ENCODE measurements around the gene TDG. TPM values are rescaled to one million over a fixed set of nuclear protein-coding genes. Genes with fewer than 3 reads are reported as not detected.

TDG gene
- polyA plus RNA-seq (ENCODE audit: low read depth in 6 of 6): 10 to 100 TPM; 19.3 to 27.1 (median 21.1) TPM

DNA sequence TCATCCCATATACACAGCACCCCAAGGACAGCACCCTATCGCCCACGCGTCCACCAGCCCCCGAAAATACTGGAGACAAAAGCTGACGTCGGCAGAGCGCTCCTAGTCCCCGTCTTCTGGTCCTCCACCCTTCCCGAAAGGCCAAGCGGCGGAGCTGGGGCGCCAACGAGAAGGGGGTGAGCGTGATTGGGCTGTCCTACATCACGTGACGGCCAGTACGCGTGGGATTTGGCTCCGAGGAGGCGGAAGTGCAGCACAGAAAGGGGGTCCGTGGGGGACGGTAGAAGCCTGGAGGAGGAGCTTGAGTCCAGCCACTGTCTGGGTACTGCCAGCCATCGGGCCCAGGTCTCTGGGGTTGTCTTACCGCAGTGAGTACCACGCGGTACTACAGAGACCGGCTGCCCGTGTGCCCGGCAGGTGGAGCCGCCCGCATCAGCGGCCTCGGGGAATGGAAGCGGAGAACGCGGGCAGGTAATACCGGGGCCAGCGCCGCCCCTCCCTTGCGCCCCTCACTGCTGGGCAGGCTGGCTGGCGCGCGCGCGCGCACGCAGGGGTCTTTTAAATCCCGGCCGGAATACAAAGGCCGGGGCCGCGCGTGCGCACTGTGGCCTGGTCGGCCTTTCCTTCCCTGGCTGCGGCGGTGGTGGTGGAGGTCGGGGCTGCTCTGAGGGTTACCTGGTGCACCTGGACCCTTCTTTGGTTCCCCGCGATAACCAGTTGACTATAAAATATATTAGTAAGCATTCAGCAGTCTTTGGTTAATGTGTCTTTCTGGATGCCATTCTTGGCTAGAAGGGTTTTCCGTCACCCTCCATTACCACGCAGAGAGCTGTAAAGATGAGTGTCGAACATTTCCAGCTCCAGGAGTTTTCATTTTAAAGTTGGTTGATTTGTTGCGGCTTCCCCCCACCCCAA, at the start of gene TDG:
TSS of gene TDG (plus strand) at position 283 of the 915 bp plus-strand sequence. CDS start at position 449, 166 bp downstream.
- no peaks in the 10 kb centered on the region for H3K9me3 Mint-ChIP-seq
- no peaks in the 10 kb centered on the region for H3K27me3 Mint-ChIP-seq
- DNase-seq: peak; percentile 97
- peaks cover 36 to 40% (median 39%) of the 10 kb centered on the region in 3 donors for H3K4me1 Mint-ChIP-seq
- peak within 1 kb of the TSS; percentile 87 to 99 (median 96) for H3K4me3 Mint-ChIP-seq
- ATAC-seq (ENCODE audit: low read depth in 2 of 2): peak; percentile 93 to 94
- H3K36me3 Mint-ChIP-seq: no peaks in the 10 kb centered on the region
- peak within 1 kb of the TSS; percentile 98 to 99 (median 98) for H3K27ac Mint-ChIP-seq

DNA sequence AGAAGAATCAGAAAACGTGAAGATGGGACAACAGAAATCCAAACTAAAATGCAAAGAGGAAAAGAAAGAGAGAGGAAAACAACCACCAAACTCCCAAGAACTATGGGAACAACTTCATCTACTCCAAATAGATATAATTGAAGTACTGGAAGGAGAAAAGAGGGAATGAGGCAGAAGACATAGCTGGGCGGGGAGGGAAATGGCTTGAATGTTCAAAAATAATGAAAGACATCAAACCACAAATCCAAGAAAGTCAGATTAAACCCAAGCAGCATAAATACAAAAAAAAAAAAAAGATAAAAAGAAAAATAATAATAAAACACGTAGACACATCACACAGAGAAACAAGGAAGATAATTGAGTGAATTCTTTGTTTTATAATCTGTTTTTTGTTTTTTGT, 47.8 kb upstream of the TDG start:
- Mint-ChIP-seq H3K4me3 (no peak overlapping the region), H3K36me3 (peaks cover 6 to 8% of the 10 kb centered on the region in 2 donors), H3K27me3 (peaks cover 0 to 5% (median 0%) of the 10 kb centered on the region in 3 donors)

DNA sequence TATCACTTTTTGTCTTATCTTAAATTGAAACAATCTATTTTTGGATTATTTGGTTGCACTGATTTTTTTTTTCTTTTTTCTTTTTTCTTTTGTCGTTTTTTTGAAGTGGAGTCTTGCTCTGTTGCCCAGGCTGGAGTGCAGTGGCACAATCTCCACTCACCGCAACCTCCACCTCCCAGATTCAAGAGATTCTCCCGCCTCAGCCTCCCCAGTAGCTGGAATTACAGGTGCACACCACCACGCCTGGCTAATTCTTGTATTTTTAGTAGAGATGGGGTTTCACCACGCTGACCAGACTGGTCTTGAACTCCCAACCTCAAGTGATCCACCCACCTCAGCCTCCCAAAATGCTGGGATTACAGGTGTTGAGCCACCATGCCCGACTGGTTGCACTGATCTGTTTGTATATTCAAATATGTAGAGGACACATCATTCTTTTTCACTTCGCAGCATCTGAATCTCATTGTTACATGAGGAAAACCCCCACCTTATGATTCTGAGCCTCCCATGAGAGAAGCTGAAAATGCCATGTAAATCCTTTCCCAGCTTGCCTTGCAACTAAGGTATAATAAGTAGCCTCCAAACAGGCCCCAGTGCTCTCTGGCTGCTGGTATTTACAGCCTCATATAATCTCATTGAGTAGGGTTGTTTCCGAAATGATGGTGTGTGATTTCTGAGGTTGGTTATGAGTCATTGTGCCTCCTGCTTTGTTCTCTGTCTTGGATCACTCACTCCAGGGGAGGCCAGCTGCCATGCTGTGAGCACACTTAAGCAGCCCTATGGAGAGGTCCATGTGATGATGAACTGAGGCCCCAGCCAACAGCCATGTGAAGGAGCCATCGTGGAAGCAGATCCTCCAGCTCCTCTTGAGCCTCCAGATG, 40.7 kb upstream of the TDG start:
- Mint-ChIP-seq H3K27me3 (no peaks in the 10 kb centered on the region), H3K4me3 (no peak overlapping the region), H3K9me3 (peaks cover 0 to under 1% (median 0%) of the 10 kb centered on the region in 7 donors), H3K4me1 (peaks cover 13 to 18% (median 15%) of the 10 kb centered on the region in 3 donors), H3K27ac (peak overlapping the region in 4 of 6 donors; percentile 33 to 83 (median 64)), H3K36me3 (no peaks in the 10 kb centered on the region)
- no peak for DNase-seq
- ATAC-seq (ENCODE audit: low read depth in 2 of 2): no peak

More for the DNA sequence above, 47.8 kb upstream of the TDG start:
- no peak for ATAC-seq (ENCODE audit: low read depth in 2 of 2)
- Mint-ChIP-seq H3K4me1 (no peaks in the 10 kb centered on the region), H3K9me3 (peaks cover 3 to 8% (median 4%) of the 10 kb centered on the region in 7 donors), H3K27ac (no peak overlapping the region)
- no peak for DNase-seq

DNA sequence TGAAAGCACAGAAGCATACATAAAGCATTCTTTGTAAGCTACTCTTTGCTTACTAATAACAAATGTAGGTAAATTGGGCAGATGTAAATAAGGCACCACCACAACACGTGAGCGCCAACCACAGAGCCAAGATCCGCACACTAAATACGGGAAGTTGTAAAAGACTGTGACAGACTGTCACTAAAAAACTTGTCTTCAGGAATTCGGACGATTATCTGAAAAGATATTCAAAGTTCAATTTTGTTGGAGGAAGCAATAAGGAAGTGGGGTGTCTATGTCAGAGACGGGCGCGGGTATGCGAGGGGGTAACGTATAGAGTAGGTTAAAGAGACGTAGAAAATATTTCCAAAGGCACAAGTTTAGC, 37.0 kb upstream of the TDG start:
- peaks cover 41 to 47% (median 41%) of the 10 kb centered on the region in 3 donors for H3K4me1 Mint-ChIP-seq
- ATAC-seq (ENCODE audit: low read depth in 2 of 2): peak; percentile 25 to 26
- peak; percentile 84 for DNase-seq
- peaks cover 0 to 3% (median 0%) of the 10 kb centered on the region in 7 donors for H3K9me3 Mint-ChIP-seq
- peak overlapping the region; percentile 88 to 99 (median 94) for H3K4me3 Mint-ChIP-seq
- no peaks in the 10 kb centered on the region for H3K36me3 Mint-ChIP-seq
- H3K27me3 Mint-ChIP-seq: no peaks in the 10 kb centered on the region
- H3K27ac Mint-ChIP-seq: peak overlapping the region; percentile 99 to 100 (median 100)

DNA sequence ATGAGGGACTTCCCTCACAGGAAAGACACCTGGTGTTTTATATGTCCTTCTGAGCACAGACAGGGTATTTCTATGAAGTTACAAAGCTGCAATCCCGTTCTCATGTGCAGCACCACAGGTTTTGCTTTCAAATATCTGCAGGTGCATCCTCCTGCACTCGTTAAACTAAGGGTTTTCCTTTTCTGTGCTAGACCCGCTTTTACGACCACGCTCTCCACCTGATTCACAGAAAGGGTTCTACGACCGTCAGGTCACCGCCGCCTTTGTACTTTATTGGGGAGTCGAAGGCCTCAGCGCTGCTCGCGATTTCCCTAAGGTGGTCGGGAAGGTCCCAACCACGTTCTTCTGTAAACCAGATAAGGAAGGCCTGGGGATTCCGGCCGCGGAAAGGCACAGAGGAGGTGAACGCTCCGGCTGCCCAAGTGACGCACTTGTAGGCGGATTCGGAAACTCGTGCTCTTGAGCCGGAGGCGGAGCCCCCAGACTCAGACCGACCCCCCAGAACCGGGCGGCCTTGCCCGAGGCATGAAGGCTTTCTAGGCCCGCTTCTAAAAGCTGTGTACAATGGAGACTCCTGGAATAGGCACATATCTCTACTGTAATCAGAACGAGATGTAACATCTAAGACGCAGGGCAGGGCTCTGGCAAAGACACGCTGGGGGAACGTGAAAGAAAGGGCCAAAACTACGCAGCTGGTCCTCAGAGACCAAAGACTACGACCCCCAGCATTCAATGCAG, 36.5 kb upstream of the TDG start:
- ATAC-seq (ENCODE audit: low read depth in 2 of 2): peak; percentile 46 to 49
- Mint-ChIP-seq H3K27me3 (no peaks in the 10 kb centered on the region), H3K9me3 (peaks cover 0 to 3% (median 0%) of the 10 kb centered on the region in 7 donors), H3K4me3 (peak overlapping the region; percentile 88 to 99 (median 94)), H3K27ac (peak overlapping the region; percentile 99 to 100 (median 100)), H3K4me1 (peaks cover 41 to 49% (median 42%) of the 10 kb centered on the region in 3 donors), H3K36me3 (no peaks in the 10 kb centered on the region)
- DNase-seq: peak; percentile 92

DNA sequence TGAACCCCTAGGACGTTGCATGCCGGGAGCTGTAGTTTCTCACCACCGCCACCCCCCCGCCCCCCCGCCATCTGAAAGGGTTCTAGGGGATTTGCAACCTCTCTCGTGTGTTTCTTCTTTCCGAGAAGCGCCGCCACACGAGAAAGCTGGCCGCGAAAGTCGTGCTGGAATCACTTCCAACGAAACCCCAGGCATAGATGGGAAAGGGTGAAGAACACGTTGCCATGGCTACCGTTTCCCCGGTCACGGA, 36.0 kb upstream of the TDG start:
- peak overlapping the region; percentile 99 to 100 (median 100) for H3K27ac Mint-ChIP-seq
- peaks cover 45 to 54% (median 46%) of the 10 kb centered on the region in 3 donors for H3K4me1 Mint-ChIP-seq
- ATAC-seq (ENCODE audit: low read depth in 2 of 2): no peak
- peaks cover 0 to 3% (median 0%) of the 10 kb centered on the region in 7 donors for H3K9me3 Mint-ChIP-seq
- no peak for DNase-seq
- no peaks in the 10 kb centered on the region for H3K36me3 Mint-ChIP-seq
- H3K27me3 Mint-ChIP-seq: no peaks in the 10 kb centered on the region
- peak overlapping the region; percentile 88 to 99 (median 94) for H3K4me3 Mint-ChIP-seq

DNA sequence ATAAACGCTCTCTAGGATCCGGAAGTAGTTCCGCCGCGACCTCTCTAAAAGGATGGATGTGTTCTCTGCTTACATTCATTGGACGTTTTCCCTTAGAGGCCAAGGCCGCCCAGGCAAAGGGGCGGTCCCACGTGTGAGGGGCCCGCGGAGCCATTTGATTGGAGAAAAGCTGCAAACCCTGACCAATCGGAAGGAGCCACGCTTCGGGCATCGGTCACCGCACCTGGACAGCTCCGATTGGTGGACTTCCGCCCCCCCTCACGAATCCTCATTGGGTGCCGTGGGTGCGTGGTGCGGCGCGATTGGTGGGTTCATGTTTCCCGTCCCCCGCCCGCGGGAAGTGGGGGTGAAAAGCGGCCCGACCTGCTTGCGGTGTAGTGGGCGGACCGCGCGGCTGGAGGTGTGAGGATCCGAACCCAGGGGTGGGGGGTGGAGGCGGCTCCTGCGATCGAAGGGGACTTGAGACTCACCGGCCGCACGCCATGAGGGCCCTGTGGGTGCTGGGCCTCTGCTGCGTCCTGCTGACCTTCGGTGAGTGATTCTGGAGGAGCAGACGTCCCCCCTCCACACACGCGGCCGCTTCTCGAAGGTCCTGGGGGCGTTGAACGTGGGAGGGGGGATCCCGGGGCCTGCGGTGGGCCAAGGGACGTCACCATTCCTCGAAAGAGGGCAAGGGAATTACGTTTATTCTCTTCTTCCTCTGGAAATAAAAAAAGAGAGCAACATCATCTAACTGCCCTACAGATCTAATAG, 35.5 kb upstream of the TDG start, which contains the start of gene HSP90B1:
TSS of gene HSP90B1 (plus strand) at position 377 of the 753 bp plus-strand sequence. CDS start at position 483, 106 bp downstream.
- Mint-ChIP-seq H3K36me3 (no peaks in the 10 kb centered on the region), H3K4me1 (peaks cover 49 to 59% (median 51%) of the 10 kb centered on the region in 3 donors), H3K27ac (peak within 1 kb of the TSS; percentile 99 to 100 (median 100)), H3K4me3 (peak within 1 kb of the TSS; percentile 88 to 99 (median 94)), H3K27me3 (no peaks in the 10 kb centered on the region), H3K9me3 (peaks cover 0 to 3% (median 0%) of the 10 kb centered on the region in 7 donors)
- peak; percentile 99 for DNase-seq
- peak; percentile 56 to 62 for ATAC-seq (ENCODE audit: low read depth in 2 of 2)

DNA sequence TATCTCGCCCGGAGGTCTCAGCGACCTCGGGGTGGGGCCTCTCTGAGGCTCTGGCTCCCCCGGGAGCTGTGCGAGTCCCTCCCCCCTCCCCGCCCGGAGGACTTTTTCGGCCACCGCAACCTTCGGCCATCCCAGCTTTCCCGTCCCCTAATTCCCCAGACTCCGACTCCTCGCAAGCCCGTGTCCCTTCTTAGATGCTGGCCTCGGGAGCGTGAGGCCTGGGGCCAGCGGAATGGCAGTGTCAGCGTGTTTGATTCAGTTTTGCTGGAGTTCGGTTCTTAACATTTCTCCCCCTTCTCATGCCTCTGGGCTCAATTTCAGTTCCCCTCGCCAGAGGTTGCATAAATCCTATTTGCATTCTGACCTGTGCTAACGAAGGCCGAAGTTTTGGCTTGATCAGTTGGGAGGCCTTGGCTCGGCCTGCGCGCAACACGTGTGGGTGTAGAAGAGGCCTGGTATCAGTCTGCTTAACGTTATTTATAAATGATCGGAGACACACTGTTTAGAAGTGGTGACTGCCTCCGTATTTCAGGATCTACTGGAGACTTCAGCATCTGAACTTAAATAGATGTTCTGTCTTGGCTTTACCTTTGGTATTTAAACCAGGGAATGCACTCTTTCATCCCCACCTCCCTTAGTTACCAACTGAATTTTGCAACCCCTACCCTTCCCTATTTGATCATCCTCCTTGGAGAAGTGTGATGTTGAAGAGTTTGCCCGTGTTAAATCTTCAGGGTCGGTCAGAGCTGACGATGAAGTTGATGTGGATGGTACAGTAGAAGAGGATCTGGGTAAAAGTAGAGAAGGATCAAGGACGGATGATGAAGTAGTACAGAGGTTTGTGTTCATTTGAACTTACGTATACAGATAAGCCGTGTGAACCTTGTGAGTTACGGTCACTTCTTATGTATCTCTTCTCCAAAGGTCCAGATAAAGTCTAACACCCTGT, 34.6 kb upstream of the TDG start:
- H3K9me3 Mint-ChIP-seq: peaks cover 0 to 3% (median 0%) of the 10 kb centered on the region in 7 donors
- H3K4me1 Mint-ChIP-seq: peaks cover 52 to 67% (median 52%) of the 10 kb centered on the region in 3 donors
- H3K4me3 Mint-ChIP-seq: peak overlapping the region; percentile 88 to 99 (median 94)
- DNase-seq (peak; percentile 43), ATAC-seq (ENCODE audit: low read depth in 2 of 2) (no peak)
- no peaks in the 10 kb centered on the region for H3K27me3 Mint-ChIP-seq
- H3K36me3 Mint-ChIP-seq: no peaks in the 10 kb centered on the region
- peak overlapping the region; percentile 99 to 100 (median 100) for H3K27ac Mint-ChIP-seq

DNA sequence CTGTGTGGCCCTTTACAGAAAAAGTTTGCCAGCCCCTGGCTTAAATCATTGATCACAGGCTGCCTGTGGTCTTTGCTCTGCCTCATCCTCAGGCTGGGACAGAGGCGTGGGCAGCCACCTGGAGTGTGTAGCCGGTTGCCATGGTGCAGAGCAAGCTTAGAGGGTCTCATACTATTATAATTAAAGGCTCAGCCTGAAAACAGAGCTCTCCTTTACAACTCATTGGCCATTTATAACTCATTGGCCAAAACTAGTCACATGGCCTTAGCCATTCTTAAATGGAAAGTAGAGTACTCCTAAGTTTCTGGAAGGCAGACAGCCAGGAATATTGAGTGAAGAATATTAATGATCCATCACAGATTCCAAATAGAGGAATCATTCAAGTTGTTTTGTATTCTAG, 32.4 kb upstream of the TDG start:
- no peaks in the 10 kb centered on the region for H3K27me3 Mint-ChIP-seq
- peaks cover 43 to 59% (median 49%) of the 10 kb centered on the region in 3 donors for H3K4me1 Mint-ChIP-seq
- peaks cover 0 to 3% (median 0%) of the 10 kb centered on the region in 7 donors for H3K9me3 Mint-ChIP-seq
- DNase-seq (no peak), ATAC-seq (ENCODE audit: low read depth in 2 of 2) (no peak)
- peaks cover 0 to 5% of the 10 kb centered on the region in 2 donors for H3K36me3 Mint-ChIP-seq
- peak overlapping the region in 2 of 6 donors; percentile 18 to 38 for H3K27ac Mint-ChIP-seq
- H3K4me3 Mint-ChIP-seq: no peak overlapping the region

DNA sequence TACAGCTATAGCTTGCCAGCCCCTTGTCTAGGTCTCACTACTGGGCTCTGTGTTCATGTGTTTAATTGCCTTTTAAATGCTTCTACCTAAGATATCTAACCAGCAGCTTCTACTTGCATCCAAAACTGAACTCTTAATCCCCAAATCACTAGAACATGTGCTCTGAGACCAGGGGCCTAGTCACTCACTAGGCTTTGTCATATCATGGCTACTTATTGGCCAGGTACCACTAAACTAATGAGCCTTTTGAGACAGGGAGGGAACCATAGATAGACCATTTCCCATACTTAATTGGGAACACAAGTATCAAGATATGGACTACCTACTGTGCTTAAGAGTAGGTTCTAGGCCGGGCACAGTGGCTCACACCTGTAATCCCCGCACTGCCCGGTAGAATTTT, 29.0 kb upstream of the TDG start:
- no peak for ATAC-seq (ENCODE audit: low read depth in 2 of 2)

DNA sequence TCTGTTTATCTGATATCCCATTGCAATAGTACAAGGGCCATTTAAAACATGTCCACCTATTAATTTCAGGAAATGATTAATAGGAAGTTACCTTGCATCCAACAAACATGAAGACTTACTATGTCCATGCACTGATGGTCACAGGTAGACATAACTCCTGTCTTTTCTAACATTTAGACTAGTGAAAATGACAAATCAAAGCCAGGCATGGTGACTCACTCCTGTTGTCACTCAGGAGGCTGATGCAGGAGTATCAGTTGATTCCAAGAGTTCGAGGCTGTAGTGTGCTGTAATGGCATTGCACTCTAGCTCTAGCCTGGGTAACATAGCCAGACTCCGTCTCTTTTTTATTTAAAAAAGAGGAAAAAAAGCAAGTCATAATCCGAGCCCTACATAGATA, 20.7 kb upstream of the TDG start:
- Mint-ChIP-seq H3K27ac (peak overlapping the region in 1 of 6 donors; percentile 36), H3K4me1 (no peaks in the 10 kb centered on the region), H3K27me3 (no peaks in the 10 kb centered on the region), H3K9me3 (no peaks in the 10 kb centered on the region), H3K36me3 (peaks cover 33% of the 10 kb centered on the region in 2 donors), H3K4me3 (no peak overlapping the region)
- ATAC-seq (ENCODE audit: low read depth in 2 of 2) (no peak), DNase-seq (no peak)

More for the DNA sequence above, 29.0 kb upstream of the TDG start:
- Mint-ChIP-seq H3K27me3 (no peaks in the 10 kb centered on the region), H3K27ac (peak overlapping the region in 3 of 6 donors; percentile 19 to 66 (median 25)), H3K9me3 (no peaks in the 10 kb centered on the region), H3K4me3 (no peak overlapping the region), H3K4me1 (peaks cover 27 to 34% (median 28%) of the 10 kb centered on the region in 3 donors), H3K36me3 (peaks cover 5 to 17% of the 10 kb centered on the region in 2 donors)
- DNase-seq: no peak

Data from naive B cell (primary cell).